GM12891 (cell line): ENCODE data around the gene PHLPP1.

ENCODE experiments used
- PAX5 ChIP-seq: IDR thresholded peaks from 2 replicates; pipeline ENCODE4 v1.6.1; 2011; ENCODE audit warnings: low read length, moderate library complexity, mild to moderate bottlenecking; ENCODE audit not compliant: insufficient read depth, severe bottlenecking
- POLR2A ChIP-seq: IDR thresholded peaks from 2 replicates; pipeline ENCODE4 v1.6.1; 2011; ENCODE audit warnings: low read depth, low read length, control low read depth
- POLR2AphosphoS5 ChIP-seq: IDR thresholded peaks from 2 replicates; pipeline ENCODE4 v1.6.1; 2011; ENCODE audit warnings: low read depth, low read length, control low read depth
- SPI1 ChIP-seq: IDR thresholded peaks from 2 replicates; pipeline ENCODE4 v1.6.1; 2011; ENCODE audit warnings: low read depth, low read length, control low read depth
- TAF1 ChIP-seq: IDR thresholded peaks from 2 replicates; pipeline ENCODE4 v1.6.1; 2011; ENCODE audit warnings: low read depth, low read length, control low read depth

DNA sequence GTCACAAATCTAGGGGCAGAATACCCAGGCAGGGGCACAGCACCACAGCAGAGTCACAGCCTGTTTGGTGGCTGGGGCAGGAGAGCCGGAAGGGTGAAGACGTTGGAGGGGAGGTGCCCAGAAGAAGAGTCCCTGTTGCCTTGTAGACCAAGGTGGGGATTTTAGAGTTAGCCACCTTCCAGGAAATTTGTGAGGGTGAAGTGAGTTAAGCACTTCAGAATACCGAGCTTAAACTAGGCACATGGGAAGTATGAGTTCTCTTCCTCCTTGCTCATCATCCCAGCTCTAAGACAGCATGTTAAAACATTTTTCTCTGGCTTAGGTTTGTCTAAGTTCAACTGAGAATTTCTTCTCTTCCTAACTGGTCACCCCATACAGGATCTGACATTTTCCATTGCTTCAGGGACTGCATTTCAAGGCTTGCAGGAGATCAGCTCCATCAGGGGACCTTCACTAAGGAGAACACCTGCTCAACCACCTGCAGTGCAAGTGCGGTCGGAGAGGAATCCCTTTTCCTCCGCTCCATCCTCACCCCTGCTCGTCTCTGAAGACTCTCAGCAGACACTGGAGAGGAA lies 26.5 kb upstream of the PHLPP1 start:
- TF ChIP-seq POLR2A (no peak), SPI1 (no peak), TAF1 (no peak), PAX5 (no peak), POLR2AphosphoS5 (no peak)
